Sigmoid colon (tissue), 3 donors: ENCODE measurements around the gene APOBEC4.

Source experiments
- CTCF ChIP-seq, 4 experiments: fragments of 450-650 bp in 3 of 4; fragments of 200-600 bp in 1 of 4; IDR thresholded peaks; one replicate each; pipeline ENCODE4 v1.5.1; 2016 to 2019; ENCODE audit warnings: antibody characterized with exemption in 4 of 4, mild to moderate bottlenecking in 3 of 4, moderate library complexity in 2 of 4
- POLR2A ChIP-seq, 2 donors: fragments of 450-650 bp; IDR thresholded peaks; one replicate each; pipeline ENCODE4 v1.6.1; 2016; ENCODE audit warnings: antibody characterized with exemption in 2 of 2, mild to moderate bottlenecking in 2 of 2, moderate library complexity in 2 of 2

DNA sequence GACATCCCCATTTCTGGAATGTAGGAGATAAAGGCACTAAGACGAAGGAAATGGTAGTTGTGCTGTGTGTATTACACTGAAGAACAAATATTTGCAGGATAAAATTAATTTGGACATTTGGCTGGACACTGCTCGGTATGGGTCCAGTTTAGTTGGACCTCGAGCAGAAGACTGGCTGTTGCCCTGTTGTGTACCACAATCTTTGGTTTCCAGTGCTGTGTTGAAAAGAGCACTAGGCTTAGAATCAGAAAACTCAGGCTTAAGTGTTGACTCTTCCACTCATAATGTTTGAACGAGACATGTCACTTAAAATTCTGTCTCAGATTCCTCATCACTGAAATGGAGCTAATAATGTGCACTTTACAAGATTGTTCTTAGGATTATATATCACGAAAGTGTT lies 16.3 kb downstream of the APOBEC4 start:
- TF ChIP-seq CTCF (IDR thresholded peaks at IDR 0.05): no peak
- TF ChIP-seq POLR2A (IDR thresholded peaks at IDR 0.05): no peak
